BE2C (cell line): ENCODE data around the gene CPED1.

Experiments used
- DNase-seq: peaks from one replicate; pipeline ENCODE4 v3.0.0-alpha.2; 2020
- H3K27me3 ChIP-seq: fragments of 250-450 bp; sonication (Bioruptor Pico); 2 replicates; pipeline ENCODE4 v1.5.1; 2020; ENCODE audit warnings: mild to moderate bottlenecking
- H3K36me3 ChIP-seq: fragments of 250-450 bp; sonication (Bioruptor Pico); 2 replicates; pipeline ENCODE4 v1.5.1; 2020; ENCODE audit warnings: mild to moderate bottlenecking
- H3K4me1 ChIP-seq: fragments of 250-450 bp; sonication (Bioruptor Pico); 2 replicates; pipeline ENCODE4 v1.5.1; 2020
- H3K4me3 ChIP-seq: 2 replicates; pipeline ENCODE4 v1.5.1; 2011; ENCODE audit warnings: low read depth, low read length
- H3K9me3 ChIP-seq: fragments of 250-450 bp; sonication (Bioruptor Pico); 2 replicates; pipeline ENCODE4 v1.5.1; 2020
- TF ChIP-seq, protein P1 (sequence below): IDR thresholded peaks from 2 replicates; pipeline ENCODE4 v1.5.1; 2012; ENCODE audit warnings: mild to moderate bottlenecking, low read depth, low read length

Gene CPED1

DNA sequence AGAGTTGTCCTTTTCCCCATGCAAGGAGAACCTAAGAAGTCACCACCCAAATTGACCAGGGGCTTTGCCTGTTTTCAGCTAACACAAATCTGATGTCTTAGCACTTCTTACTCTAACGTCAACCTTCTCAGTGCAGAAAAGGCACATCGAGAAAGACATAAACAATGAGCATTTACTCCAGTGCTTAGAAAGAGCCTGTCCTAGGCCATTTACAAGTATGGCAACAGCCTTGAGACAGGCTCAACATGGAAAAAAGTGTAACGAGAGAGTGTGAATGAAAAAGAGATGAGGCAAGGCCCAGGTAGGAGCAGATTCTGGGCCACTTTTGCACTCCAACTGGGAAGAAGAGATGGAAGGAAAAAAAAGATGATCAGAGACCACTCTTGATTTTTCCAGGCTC lies 54.4 kb downstream of the CPED1 start:
- DNase-seq = no peak
- TF ChIP-seq, protein P1, sequence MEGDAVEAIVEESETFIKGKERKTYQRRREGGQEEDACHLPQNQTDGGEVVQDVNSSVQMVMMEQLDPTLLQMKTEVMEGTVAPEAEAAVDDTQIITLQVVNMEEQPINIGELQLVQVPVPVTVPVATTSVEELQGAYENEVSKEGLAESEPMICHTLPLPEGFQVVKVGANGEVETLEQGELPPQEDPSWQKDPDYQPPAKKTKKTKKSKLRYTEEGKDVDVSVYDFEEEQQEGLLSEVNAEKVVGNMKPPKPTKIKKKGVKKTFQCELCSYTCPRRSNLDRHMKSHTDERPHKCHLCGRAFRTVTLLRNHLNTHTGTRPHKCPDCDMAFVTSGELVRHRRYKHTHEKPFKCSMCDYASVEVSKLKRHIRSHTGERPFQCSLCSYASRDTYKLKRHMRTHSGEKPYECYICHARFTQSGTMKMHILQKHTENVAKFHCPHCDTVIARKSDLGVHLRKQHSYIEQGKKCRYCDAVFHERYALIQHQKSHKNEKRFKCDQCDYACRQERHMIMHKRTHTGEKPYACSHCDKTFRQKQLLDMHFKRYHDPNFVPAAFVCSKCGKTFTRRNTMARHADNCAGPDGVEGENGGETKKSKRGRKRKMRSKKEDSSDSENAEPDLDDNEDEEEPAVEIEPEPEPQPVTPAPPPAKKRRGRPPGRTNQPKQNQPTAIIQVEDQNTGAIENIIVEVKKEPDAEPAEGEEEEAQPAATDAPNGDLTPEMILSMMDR = no peak
- H3K4me3 ChIP-seq = no peak overlapping the region
- H3K9me3 ChIP-seq = no peaks in the 10 kb centered on the region
- no peaks in the 10 kb centered on the region for H3K4me1 ChIP-seq
- H3K27me3 ChIP-seq = no peaks in the 10 kb centered on the region
- no peaks in the 10 kb centered on the region for H3K36me3 ChIP-seq

DNA sequence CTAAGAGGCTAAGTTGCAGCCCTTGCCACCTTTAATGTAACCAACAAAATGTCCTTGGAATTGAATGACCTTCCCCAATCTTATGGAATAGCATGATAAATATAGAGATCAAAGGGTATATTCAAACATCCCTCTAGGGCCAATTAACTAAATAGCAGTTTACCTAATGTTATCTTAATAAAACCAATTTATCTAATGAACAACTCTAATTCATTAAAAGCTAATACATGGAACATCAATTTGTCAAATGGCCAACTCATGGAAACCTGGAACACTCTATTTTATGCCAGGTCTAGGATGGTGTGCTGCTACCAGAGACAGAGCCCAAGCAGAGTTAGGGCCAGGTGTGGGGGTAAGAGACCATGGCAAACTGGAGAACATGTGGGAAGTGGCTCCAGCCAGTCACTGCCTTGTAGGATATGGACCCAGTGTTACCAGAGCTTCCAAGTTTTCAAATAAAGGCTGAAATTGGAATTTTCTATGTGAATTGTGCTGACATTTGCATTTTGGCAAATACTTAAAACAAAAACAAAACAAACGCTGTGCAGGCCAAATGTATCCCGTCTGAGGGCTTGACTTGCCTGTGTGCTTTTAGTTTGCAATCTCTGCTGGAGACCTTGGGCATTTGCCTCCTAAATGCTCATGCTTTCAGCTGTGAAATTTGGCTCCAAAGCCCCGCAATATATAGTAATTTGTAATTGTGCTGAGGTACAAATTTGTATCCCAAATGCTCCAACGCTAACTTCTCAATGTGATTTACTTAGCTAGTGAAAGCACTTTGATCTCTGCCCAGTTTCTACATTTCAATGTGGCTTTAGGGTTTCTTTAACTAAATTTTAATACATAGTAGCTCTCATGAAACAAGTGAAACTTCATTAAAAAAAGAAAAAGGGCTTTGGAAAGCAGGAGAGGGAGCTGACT lies 55.1 kb downstream of the CPED1 start:
- no peak overlapping the region for H3K4me3 ChIP-seq
- H3K36me3 ChIP-seq = no peaks in the 10 kb centered on the region
- DNase-seq = no peak
- TF ChIP-seq, protein P1 = no peak
- no peaks in the 10 kb centered on the region for H3K9me3 ChIP-seq
- H3K27me3 ChIP-seq = no peaks in the 10 kb centered on the region
- no peaks in the 10 kb centered on the region for H3K4me1 ChIP-seq

DNA sequence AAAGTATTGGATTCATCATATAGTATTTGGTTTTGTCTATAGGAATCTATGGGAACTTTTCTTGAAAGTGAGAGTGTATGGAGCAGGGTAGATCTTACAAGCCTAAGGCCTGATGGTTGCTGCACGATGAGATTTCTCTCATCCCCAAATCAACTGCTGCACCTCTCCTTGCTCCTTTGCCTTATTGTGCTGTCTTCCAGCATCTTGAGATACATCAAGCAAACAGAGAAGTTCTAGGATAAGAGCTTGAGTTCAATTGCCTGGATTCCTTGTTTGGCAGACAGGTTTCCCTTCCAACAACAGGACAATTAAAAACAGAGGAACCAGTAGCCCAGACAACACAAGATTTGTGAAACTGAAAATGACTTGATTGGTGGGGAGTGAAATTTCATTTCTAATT lies 56.6 kb downstream of the CPED1 start:
- no peaks in the 10 kb centered on the region for H3K9me3 ChIP-seq
- H3K36me3 ChIP-seq = no peaks in the 10 kb centered on the region
- no peak for DNase-seq
- H3K4me3 ChIP-seq = no peak overlapping the region
- no peaks in the 10 kb centered on the region for H3K27me3 ChIP-seq
- TF ChIP-seq, protein P1 = no peak
- no peaks in the 10 kb centered on the region for H3K4me1 ChIP-seq

DNA sequence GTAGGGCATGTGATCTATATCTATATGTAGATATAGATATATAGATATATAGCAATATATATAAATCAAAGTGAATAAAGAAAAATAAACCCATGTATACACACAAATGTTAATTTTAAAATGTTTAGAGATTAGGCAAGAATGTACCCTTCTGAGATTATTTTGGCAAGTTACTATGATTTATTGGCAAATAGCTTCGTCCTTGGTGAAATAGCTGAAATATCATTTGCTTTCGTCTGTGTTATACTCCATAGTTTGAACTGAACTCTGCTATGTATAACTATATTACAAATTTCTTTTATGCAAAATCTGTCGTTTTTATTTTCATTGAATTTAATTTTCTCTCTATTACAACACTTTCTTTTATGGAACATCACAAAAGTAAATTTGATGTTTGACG lies 57.5 kb downstream of the CPED1 start:
- no peaks in the 10 kb centered on the region for H3K4me1 ChIP-seq
- TF ChIP-seq, protein P1 = no peak
- H3K36me3 ChIP-seq = no peaks in the 10 kb centered on the region
- H3K27me3 ChIP-seq = no peaks in the 10 kb centered on the region
- no peaks in the 10 kb centered on the region for H3K9me3 ChIP-seq
- DNase-seq = no peak
- no peak overlapping the region for H3K4me3 ChIP-seq

DNA sequence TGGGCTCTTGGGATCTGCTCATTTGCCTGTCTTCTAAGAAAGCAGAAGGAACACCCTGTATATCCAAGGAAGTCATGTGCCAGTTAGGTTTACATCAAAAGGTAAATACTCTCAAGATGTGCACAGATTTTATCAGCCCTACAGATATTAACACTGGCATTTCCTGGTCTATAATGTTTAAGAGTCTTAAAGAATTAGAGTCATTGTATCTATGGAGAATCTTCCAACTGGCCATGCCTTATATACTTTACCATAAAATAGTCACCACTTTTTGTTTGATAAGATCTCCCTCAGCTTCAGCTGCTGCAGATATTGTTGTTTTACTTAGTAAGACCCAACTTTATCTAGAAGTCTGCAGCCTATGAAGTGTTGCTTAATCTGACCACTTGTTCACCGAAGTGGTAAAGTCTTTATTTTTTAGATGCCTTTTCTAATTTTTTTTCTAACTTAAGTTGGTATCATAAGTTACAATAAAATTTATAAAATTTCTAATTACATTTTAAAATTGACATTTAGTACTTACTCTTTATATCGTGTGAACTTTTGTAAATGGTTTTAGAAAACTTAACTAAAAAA lies 58.5 kb downstream of the CPED1 start:
- Histone ChIP-seq H3K27me3 (no peaks in the 10 kb centered on the region; the same call in 1 of the 2 replicates), H3K9me3 (no peaks in the 10 kb centered on the region), H3K36me3 (no peaks in the 10 kb centered on the region), H3K4me3 (no peak overlapping the region), H3K4me1 (no peaks in the 10 kb centered on the region)
- TF ChIP-seq, protein P1 = no peak
- no peak for DNase-seq

DNA sequence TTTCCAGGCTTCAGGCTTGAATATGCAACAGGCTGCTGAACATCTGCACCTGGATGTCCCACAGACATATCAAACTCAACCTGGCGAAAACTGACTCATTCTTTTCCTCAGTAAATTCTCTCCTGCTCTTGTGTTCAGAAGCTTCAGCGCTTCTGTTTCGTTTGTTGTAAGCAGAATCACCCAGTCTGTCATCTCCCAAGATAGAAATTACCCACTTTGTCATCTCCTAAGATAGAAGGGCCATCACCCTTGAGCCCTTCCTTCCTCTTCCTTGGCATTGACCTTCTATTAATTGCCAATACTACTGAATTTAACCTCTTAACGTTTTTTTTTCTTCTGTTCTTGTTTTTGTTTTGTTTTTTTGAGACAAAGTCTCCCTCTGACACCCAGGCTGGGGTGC lies 59.7 kb downstream of the CPED1 start:
- no peak overlapping the region for H3K4me3 ChIP-seq
- no peaks in the 10 kb centered on the region for H3K9me3 ChIP-seq
- H3K27me3 ChIP-seq = no peaks in the 10 kb centered on the region; the same call in 1 of the 2 replicates
- no peaks in the 10 kb centered on the region for H3K36me3 ChIP-seq
- no peak for DNase-seq
- TF ChIP-seq, protein P1 = no peak
- no peaks in the 10 kb centered on the region for H3K4me1 ChIP-seq
